Stomach (tissue), 9 donors: ENCODE results near the gene PRUNE2. TPM values are rescaled to one million over a fixed set of nuclear protein-coding genes. Genes with fewer than 3 reads are reported as not detected.

Source experiments
- DNase-seq, 2 donors: peaks; one replicate each; pipeline versions ENCODE4 v3.0.0 to v3.0.0-alpha.2; 2013 to 2019
- H3K27ac ChIP-seq, 5 donors: fragments of 200-600 bp in 4 of 5; sonication (generic) in 4 of 5; one replicate each; pipeline ENCODE4 v1.5.1; 2013 to 2019; ENCODE audit warnings: mild to moderate bottlenecking in 1 of 5, moderate library complexity in 1 of 5
- H3K27me3 ChIP-seq, 3 donors: fragments of 200-600 bp; sonication (generic); one replicate each; pipeline ENCODE4 v1.5.1; 2017 to 2019; ENCODE audit warnings: mixed run types in 1 of 3
- H3K36me3 ChIP-seq, 4 donors: fragments of 200-600 bp; sonication (generic); 1 replicate in 3 of 4; 2 replicates in 1 of 4; pipeline ENCODE4 v1.5.1; 2016 to 2019
- H3K4me1 ChIP-seq, 4 donors: fragments of 200-600 bp; sonication (generic); one replicate each; pipeline ENCODE4 v1.5.1; 2016 to 2019
- H3K4me3 ChIP-seq, 4 donors: fragments of 200-600 bp; sonication (generic) in 3 of 4; one replicate each; pipeline ENCODE4 v1.5.1; 2016 to 2019; ENCODE audit warnings: mild to moderate bottlenecking in 1 of 4
- H3K9me3 ChIP-seq, 4 donors: fragments of 200-600 bp; sonication (generic); one replicate each; pipeline ENCODE4 v1.5.1; 2016 to 2019
- EP300 ChIP-seq: sonication (generic); formaldehyde crosslinking; IDR thresholded peaks from one replicate; pipeline ENCODE4 v1.6.1; 2017; ENCODE audit warnings: antibody characterized with exemption
- POLR2A ChIP-seq, 4 donors: fragments of 450-650 bp; IDR thresholded peaks; one replicate each; pipeline ENCODE4 v1.6.1; 2016; ENCODE audit warnings: antibody characterized with exemption in 4 of 4, control low read depth in 2 of 4, mild to moderate bottlenecking in 1 of 4, moderate library complexity in 1 of 4
- POLR2AphosphoS5 ChIP-seq, 3 donors: sonication (generic); formaldehyde crosslinking; IDR thresholded peaks; one replicate each; pipeline ENCODE4 v1.6.1; 2016; ENCODE audit warnings: antibody characterized with exemption in 3 of 3
- WGBS, 5 donors: extraction: QIAGEN DNeasy Blood & Tissue Kit in 3 of 5; methylation state at CpG; one replicate each; pipeline versions ENCODE4 v1.1.5 to v1.1.7; 2013 to 2018; 5-methylcytosine and 5-hydroxymethylcytosine counted together
- intact Hi-C: fragments of 100-400 bp; cut with DNase I; formaldehyde crosslinking; loops from one replicate; pipeline ENCODE4 v1.15.1; 2023; ENCODE audit warnings: low total_unique reads
- polyA plus RNA-seq, 3 donors: library from polyadenylated mRNA; stranded (reverse); fragments of 200-250 nt; gene quantifications; one replicate each; pipeline ENCODE4 v1.2.3, GENCODE V29; 2013
- total RNA-seq, 5 donors: library from RNA; depleted of rRNA; stranded (reverse); fragments of >200 nt; gene quantifications; one replicate each; pipeline versions ENCODE4 v1.1.0 to v1.2.3, GENCODE V29; 2014 to 2016
- TF ChIP-seq, protein P1 (sequence below), 7 experiments: fragments of 450-650 bp in 4 of 7; fragments of 200-600 bp in 3 of 7; sonication (generic) in 3 of 7; IDR thresholded peaks; one replicate each; pipeline ENCODE4 v1.5.1; 2016 to 2019; ENCODE audit warnings: antibody characterized with exemption in 7 of 7, control low read depth in 2 of 7, mild to moderate bottlenecking in 1 of 7
- donor health status: healthy with polysubstance abuse.
- donor health status: Bipolar disorder and iron deficiency.
- donor health status: healthy.

PRUNE2 gene
- total and polyA plus RNA-seq, 8 donors, result 2.6 to 311 (median 75.4) TPM

DNA sequence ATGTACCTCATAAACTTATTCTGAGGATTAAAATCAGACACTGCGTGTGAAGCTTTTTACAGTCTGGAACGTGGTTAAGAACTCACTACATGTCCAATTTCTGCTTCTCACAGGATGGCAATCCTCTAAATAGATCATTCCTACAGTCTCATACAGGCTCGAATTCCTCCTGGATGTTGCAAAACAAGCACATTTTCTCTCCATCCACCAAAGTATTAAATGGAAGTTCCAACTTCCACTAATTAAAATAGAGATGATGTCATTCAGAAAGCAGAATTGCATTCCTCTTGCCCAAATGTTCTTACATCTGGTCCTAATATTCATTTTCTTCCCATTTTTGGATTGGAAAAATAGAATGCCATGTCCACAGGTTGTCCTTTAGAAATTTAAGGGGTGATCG is 287.2 kb downstream of the PRUNE2 start:
- Histone ChIP-seq H3K36me3 (no peaks in the 10 kb centered on the region), H3K4me3 (no peak overlapping the region), H3K27me3 (no peaks in the 10 kb centered on the region), H3K9me3 (no peaks in the 10 kb centered on the region), H3K27ac (peak overlapping the region in 4 of 5 donors; percentile 50 to 81 (median 63)), H3K4me1 (peaks cover 20 to 79% (median 41%) of the 10 kb centered on the region in 4 donors)
- 70 to 89% (median 86%) methylated on average over 4 of the region's 4 CpGs for WGBS, 5 donors
- intact Hi-C loops, result no loop called here
- DNase-seq, result no peak
- TF ChIP-seq POLR2AphosphoS5 (IDR thresholded peaks at IDR 0.05), result no peak
- no peak for TF ChIP-seq EP300
- TF ChIP-seq, protein P1, sequence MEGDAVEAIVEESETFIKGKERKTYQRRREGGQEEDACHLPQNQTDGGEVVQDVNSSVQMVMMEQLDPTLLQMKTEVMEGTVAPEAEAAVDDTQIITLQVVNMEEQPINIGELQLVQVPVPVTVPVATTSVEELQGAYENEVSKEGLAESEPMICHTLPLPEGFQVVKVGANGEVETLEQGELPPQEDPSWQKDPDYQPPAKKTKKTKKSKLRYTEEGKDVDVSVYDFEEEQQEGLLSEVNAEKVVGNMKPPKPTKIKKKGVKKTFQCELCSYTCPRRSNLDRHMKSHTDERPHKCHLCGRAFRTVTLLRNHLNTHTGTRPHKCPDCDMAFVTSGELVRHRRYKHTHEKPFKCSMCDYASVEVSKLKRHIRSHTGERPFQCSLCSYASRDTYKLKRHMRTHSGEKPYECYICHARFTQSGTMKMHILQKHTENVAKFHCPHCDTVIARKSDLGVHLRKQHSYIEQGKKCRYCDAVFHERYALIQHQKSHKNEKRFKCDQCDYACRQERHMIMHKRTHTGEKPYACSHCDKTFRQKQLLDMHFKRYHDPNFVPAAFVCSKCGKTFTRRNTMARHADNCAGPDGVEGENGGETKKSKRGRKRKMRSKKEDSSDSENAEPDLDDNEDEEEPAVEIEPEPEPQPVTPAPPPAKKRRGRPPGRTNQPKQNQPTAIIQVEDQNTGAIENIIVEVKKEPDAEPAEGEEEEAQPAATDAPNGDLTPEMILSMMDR (IDR thresholded peaks at IDR 0.05), result no peak
- TF ChIP-seq POLR2A (IDR thresholded peaks at IDR 0.05), result no peak

DNA sequence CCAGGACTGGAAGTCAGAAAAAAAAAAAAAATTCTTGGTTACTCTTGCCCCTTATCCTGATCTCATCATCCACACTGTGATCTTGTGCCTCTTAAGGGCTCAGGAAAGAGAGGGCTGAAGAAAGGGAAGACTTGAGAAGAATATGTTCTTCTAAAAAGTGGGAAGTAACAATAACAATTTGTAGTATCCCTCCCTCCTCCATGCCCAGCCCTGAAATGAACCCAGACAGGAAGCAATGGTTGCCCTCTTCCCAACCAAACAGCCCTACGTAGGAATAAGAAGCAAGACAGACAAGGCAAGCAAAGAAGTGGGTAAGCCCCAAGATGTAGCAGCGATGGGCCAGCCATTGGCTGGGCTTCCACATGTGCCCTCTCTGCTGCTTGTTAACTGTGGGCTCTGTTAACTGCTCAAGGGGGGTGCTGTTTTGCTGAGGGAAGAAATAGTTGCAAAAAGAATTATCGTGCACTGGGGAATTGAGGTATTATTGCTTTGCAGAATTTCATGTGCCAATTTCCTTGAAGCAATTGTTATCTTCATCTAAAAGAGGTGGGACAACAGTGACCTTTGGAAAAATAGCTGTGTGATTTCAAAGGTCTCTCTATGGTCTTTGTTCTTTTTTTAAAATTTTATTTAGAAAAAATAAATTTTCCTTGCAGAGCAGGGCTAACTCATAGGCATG is 288.3 kb downstream of the PRUNE2 start:
- H3K4me3 ChIP-seq, result no peak overlapping the region
- intact Hi-C loops, result no loop called here
- WGBS, 5 donors, result 38 to 58% (median 50%) methylated on average over 3 of the region's 3 CpGs

DNA sequence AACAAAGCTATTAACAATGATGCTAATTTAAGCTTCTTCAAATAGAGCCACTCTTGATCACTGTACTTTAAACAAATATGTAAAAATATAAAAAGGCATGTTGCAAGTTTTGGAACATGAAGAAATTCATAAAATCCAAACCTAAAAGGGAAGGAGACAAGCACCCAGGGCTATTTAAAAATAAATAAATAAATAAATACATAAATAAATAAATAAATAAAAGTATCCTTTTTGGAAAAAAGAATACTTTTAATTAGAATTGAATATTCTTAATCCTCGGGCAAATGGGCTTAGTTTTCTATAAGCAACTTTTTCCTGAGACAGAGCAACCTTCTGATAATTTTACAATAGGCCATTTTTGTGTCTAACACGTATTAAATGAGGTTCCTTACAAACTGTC is 289.1 kb downstream of the PRUNE2 start:
- H3K27me3 ChIP-seq, result no peaks in the 10 kb centered on the region
- intact Hi-C loops, result no loop called here
- WGBS, 5 donors, result 75 to 88% (median 84%) methylated on average over 2 of the region's 2 CpGs
- peak overlapping the region in 4 of 5 donors; percentile 50 to 81 (median 64) for H3K27ac ChIP-seq
- H3K9me3 ChIP-seq, result no peaks in the 10 kb centered on the region
- H3K36me3 ChIP-seq, result no peaks in the 10 kb centered on the region
- TF ChIP-seq POLR2A (IDR thresholded peaks at IDR 0.05) (no peak), EP300 (no peak), POLR2AphosphoS5 (IDR thresholded peaks at IDR 0.05) (no peak)
- TF ChIP-seq, protein P1 (IDR thresholded peaks at IDR 0.05), result no peak
- H3K4me3 ChIP-seq, result no peak overlapping the region
- no peak for DNase-seq
- peaks cover 22 to 86% (median 41%) of the 10 kb centered on the region in 4 donors for H3K4me1 ChIP-seq

More for the DNA sequence above, 288.3 kb downstream of the PRUNE2 start:
- H3K27ac ChIP-seq, result peak overlapping the region in 4 of 5 donors; percentile 50 to 81 (median 64)
- H3K4me1 ChIP-seq, result peaks cover 20 to 80% (median 41%) of the 10 kb centered on the region in 4 donors
- H3K36me3 ChIP-seq, result no peaks in the 10 kb centered on the region
- no peaks in the 10 kb centered on the region for H3K27me3 ChIP-seq
- no peak for DNase-seq
- no peaks in the 10 kb centered on the region for H3K9me3 ChIP-seq
- TF ChIP-seq, protein P1 (IDR thresholded peaks at IDR 0.05), result no peak

DNA sequence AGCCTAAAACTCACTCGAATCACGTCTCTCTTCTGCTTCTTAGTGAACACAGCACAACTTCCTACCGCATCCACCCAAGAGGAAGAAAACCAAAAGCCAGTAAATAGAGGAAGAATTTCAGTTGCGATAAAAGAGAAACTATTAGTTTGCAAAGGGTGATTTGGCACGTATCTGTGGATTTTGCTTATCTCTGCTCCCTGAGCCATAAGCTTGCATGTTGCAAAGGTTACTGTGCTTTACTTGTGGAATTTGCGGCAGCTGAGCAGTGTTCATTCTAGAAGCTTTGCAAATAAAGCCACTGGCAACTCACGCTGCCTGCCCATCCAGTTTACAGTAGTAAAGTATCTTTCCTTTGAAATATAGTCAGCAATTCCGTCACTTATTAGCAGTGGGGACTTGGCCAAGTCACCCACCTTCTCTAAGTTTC is 290.7 kb downstream of the PRUNE2 start:
- TF ChIP-seq EP300 (no peak), POLR2AphosphoS5 (IDR thresholded peaks at IDR 0.05) (peak in 2 of 3 donors; percentile 80 to 92)
- no peaks in the 10 kb centered on the region for H3K9me3 ChIP-seq
- peak overlapping the region in 1 of 4 donors; percentile 1 for H3K4me3 ChIP-seq
- peaks cover 26 to 86% (median 43%) of the 10 kb centered on the region in 4 donors for H3K4me1 ChIP-seq
- H3K36me3 ChIP-seq, result no peaks in the 10 kb centered on the region
- H3K27ac ChIP-seq, result peak overlapping the region; percentile 58 to 87 (median 76)
- H3K27me3 ChIP-seq, result no peaks in the 10 kb centered on the region
- peak; percentile 75 to 86 for DNase-seq
- intact Hi-C loops, result no loop called here
- WGBS, 5 donors, result 18 to 28% (median 25%) methylated on average over 8 of the region's 8 CpGs

DNA sequence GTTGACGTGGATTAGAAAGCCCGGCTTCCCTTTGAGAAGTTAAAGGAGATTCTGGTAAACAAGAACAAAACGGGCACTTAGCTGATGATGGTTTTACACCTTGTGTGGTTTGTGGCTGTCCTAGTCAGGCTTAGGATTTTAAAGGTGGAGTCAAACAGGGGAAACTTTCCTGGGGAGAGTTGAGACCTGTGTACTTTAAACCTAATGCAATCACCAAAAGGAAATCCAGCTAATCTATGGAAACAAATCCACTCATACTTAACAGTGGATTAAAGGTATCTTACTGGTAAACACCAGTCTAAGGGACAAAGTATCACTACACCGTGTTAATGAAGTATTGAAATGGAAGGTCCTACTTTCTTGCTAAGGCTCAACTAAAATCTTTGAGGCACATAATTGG is 291.9 kb downstream of the PRUNE2 start:
- Histone ChIP-seq H3K27me3 (no peaks in the 10 kb centered on the region), H3K9me3 (no peaks in the 10 kb centered on the region), H3K36me3 (no peaks in the 10 kb centered on the region), H3K4me1 (peaks cover 32 to 84% (median 48%) of the 10 kb centered on the region in 4 donors), H3K27ac (peak overlapping the region in 4 of 5 donors; percentile 58 to 81 (median 74)), H3K4me3 (no peak overlapping the region)
- no peak for DNase-seq
- WGBS, 5 donors, result 39 to 67% (median 55%) methylated on average over 4 of the region's 4 CpGs
- intact Hi-C loops, result no loop called here
- TF ChIP-seq, protein P1 (IDR thresholded peaks at IDR 0.05), result no peak
- TF ChIP-seq POLR2AphosphoS5 (IDR thresholded peaks at IDR 0.05) (peak in 2 of 3 donors; percentile 11 to 45), EP300 (no peak)
